HepG2 (cell line): ENCODE results near the gene ZNF225. TPM values are rescaled to one million over a fixed set of nuclear protein-coding genes. Genes with fewer than 3 reads are reported as not detected.

Source experiments
- ARID2 ChIP-seq: sonication (generic); formaldehyde crosslinking; IDR thresholded peaks from 2 replicates; pipeline ENCODE4 v1.8.1; 2022; ENCODE audit warnings: mild to moderate bottlenecking, missing genetic modification reagents, borderline replicate concordance
- ARNT ChIP-seq: fragments of 450-650 bp; IDR thresholded peaks from 2 replicates; pipeline ENCODE4 v1.6.1; 2017
- BCL6 ChIP-seq: IDR thresholded peaks from 2 replicates; pipeline ENCODE4 v1.6.1; 2016; ENCODE audit warnings: missing genetic modification reagents, missing compliant biosample characterization
- FOXP1 ChIP-seq, 2 experiments: fragments of 450-650 bp in 1 of 2; IDR thresholded peaks; 2 replicates each; pipeline ENCODE4 v1.6.1; 2017 to 2018; ENCODE audit warnings: antibody characterized with exemption in 1 of 2
- KAT2B ChIP-seq: fragments of 150-350 bp; IDR thresholded peaks from 2 replicates; pipeline ENCODE4 v1.6.1; 2014; ENCODE audit warnings: low read depth, low read length, borderline replicate concordance
- KLF11 ChIP-seq: IDR thresholded peaks from 2 replicates; pipeline ENCODE4 v1.6.1; 2016; ENCODE audit warnings: missing compliant biosample characterization
- MEIS1 ChIP-seq: sonication (generic); formaldehyde crosslinking; IDR thresholded peaks from 2 replicates; pipeline ENCODE4 v1.9.0; 2021; ENCODE audit warnings: mild to moderate bottlenecking, missing genetic modification reagents, moderate library complexity, borderline replicate concordance
- MIER2 ChIP-seq: IDR thresholded peaks from 2 replicates; pipeline ENCODE4 v1.6.1; 2016; ENCODE audit warnings: missing biosample characterization, missing genetic modification reagents
- NR2F2 ChIP-seq: IDR thresholded peaks from 2 replicates; pipeline ENCODE4 v1.6.1; 2012; ENCODE audit warnings: low read depth, inconsistent platforms, borderline replicate concordance
- PHF21A ChIP-seq: sonication (generic); formaldehyde crosslinking; IDR thresholded peaks from 2 replicates; pipeline ENCODE4 v1.5.0; 2020; ENCODE audit warnings: mild to moderate bottlenecking, missing genetic modification reagents
- REPIN1 ChIP-seq: sonication (generic); formaldehyde crosslinking; IDR thresholded peaks from 2 replicates; pipeline ENCODE4 v1.8.0; 2022; ENCODE audit warnings: missing genetic modification reagents, low read depth, mild to moderate bottlenecking, borderline replicate concordance
- RFXANK ChIP-seq: IDR thresholded peaks from 2 replicates; pipeline ENCODE4 v1.6.1; 2016
- THAP9 ChIP-seq: sonication (generic); formaldehyde crosslinking; IDR thresholded peaks from 2 replicates; pipeline ENCODE4; 2020; ENCODE audit warnings: missing genetic modification reagents, mild to moderate bottlenecking, borderline replicate concordance
- WIZ ChIP-seq: sonication (generic); formaldehyde crosslinking; IDR thresholded peaks from 2 replicates; pipeline ENCODE4 v1.5.1; 2020; ENCODE audit warnings: mild to moderate bottlenecking, missing genetic modification reagents
- ZBTB21 ChIP-seq: sonication (generic); formaldehyde crosslinking; IDR thresholded peaks from 2 replicates; pipeline ENCODE4 v1.4.0; 2020; ENCODE audit warnings: missing genetic modification reagents
- ZFP37 ChIP-seq: sonication (generic); formaldehyde crosslinking; IDR thresholded peaks from 2 replicates; pipeline ENCODE4 v1.4.0; 2020; ENCODE audit warnings: missing genetic modification reagents, borderline replicate concordance
- ZNF567 ChIP-seq: sonication (generic); formaldehyde crosslinking; IDR thresholded peaks from 2 replicates; pipeline ENCODE4 v1.8.1; 2023; ENCODE audit warnings: mild to moderate bottlenecking, missing genetic modification reagents, borderline replicate concordance
- ZNF670 ChIP-seq: sonication (generic); formaldehyde crosslinking; IDR thresholded peaks from 2 replicates; pipeline ENCODE4 v1.8.0; 2022; ENCODE audit warnings: mild to moderate bottlenecking, missing genetic modification reagents, borderline replicate concordance
- ZNF713 ChIP-seq: sonication (generic); formaldehyde crosslinking; IDR thresholded peaks from 2 replicates; pipeline ENCODE4 v1.4.0; 2020; ENCODE audit warnings: mild to moderate bottlenecking, missing genetic modification reagents
- ZSCAN25 ChIP-seq: sonication (generic); formaldehyde crosslinking; IDR thresholded peaks from 2 replicates; pipeline ENCODE4 v1.8.0; 2022; ENCODE audit warnings: mild to moderate bottlenecking, missing genetic modification reagents
- polyA plus RNA-seq, 8 experiments: library from polyadenylated mRNA; depleted of rRNA in 3 of 8; stranded (reverse) in 7 of 8; unstranded in 1 of 8; fragments of >200 nt; fragmentation: Illumina TruSeq in 4 of 8; extraction: Trizol in 4 of 8; gene quantifications; 2 replicates each; pipeline versions ENCODE4 v1.2.1 to v1.2.3, GENCODE V29; 2011 to 2016; ENCODE audit warnings: low read depth in 4 of 8, missing spikeins in 1 of 8, mixed read lengths in 1 of 8; ENCODE audit not compliant: insufficient read depth in 1 of 8
- total RNA-seq, 5 experiments: library from RNA; depleted of rRNA; stranded (reverse); fragments of >200 nt; fragmentation: Illumina TruSeq; extraction: Trizol; gene quantifications; 2 replicates each; pipeline ENCODE4 v1.2.3, GENCODE V29; 2016; ENCODE audit warnings: low read depth in 1 of 5
- TF ChIP-seq, protein P1 (sequence below): sonication (generic); formaldehyde crosslinking; IDR thresholded peaks from 2 replicates; pipeline ENCODE4 v1.5.1; 2020; ENCODE audit warnings: missing genetic modification reagents, mild to moderate bottlenecking, borderline replicate concordance
- TF ChIP-seq, protein P2 (sequence below): fragments of 450-650 bp; IDR thresholded peaks from 2 replicates; pipeline ENCODE4 v1.6.1; 2017; ENCODE audit warnings: mild to moderate bottlenecking
- TF ChIP-seq, protein P3 (sequence below): sonication (generic); formaldehyde crosslinking; IDR thresholded peaks from 2 replicates; pipeline ENCODE4 v1.4.0; 2020; ENCODE audit warnings: missing genetic modification reagents

The ZNF225 gene
- total and polyA plus RNA-seq, 2 of the 13 experiments (the other 11 are each of a cell fraction or from before 2014, with no cell fraction given), result 0.87 to 3.3 TPM

- no peak for TF ChIP-seq FOXP1 (IDR thresholded peaks at IDR 0.05)
- TF ChIP-seq FOXP1 (CRISPR knock-in tag; IDR thresholded peaks at IDR 0.05), result no peak
- TF ChIP-seq, protein P1, sequence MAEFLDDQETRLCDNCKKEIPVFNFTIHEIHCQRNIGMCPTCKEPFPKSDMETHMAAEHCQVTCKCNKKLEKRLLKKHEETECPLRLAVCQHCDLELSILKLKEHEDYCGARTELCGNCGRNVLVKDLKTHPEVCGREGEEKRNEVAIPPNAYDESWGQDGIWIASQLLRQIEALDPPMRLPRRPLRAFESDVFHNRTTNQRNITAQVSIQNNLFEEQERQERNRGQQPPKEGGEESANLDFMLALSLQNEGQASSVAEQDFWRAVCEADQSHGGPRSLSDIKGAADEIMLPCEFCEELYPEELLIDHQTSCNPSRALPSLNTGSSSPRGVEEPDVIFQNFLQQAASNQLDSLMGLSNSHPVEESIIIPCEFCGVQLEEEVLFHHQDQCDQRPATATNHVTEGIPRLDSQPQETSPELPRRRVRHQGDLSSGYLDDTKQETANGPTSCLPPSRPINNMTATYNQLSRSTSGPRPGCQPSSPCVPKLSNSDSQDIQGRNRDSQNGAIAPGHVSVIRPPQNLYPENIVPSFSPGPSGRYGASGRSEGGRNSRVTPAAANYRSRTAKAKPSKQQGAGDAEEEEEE, result no peak
- TF ChIP-seq ZSCAN25 (CRISPR knock-in tag), result 0 out of 2 replicates have a peak, but pooled peaks have one; percentile 38
- TF ChIP-seq BCL6 (CRISPR knock-in tag), result 0 out of 2 replicates have a peak, but pooled peaks have one; percentile 35
- TF ChIP-seq ZNF713 (CRISPR knock-in tag), result no peak
- TF ChIP-seq ZNF670 (CRISPR knock-in tag), result no peak
- no peak for TF ChIP-seq ARNT
- peak; percentile 71; the same call in 1 of the 2 replicates for TF ChIP-seq MEIS1
- TF ChIP-seq WIZ, result no peak
- TF ChIP-seq THAP9 (CRISPR knock-in tag), result peak; percentile 50
- no peak for TF ChIP-seq KAT2B
- TF ChIP-seq PHF21A (CRISPR knock-in tag), result peak; percentile 61; the same call in 1 of the 2 replicates
- peak; percentile 75; the same call in 1 of the 2 replicates for TF ChIP-seq REPIN1 (CRISPR knock-in tag)
- peak; percentile 92; the same call in 1 of the 2 replicates for TF ChIP-seq ZNF567 (CRISPR knock-in tag)
- TF ChIP-seq RFXANK (CRISPR knock-in tag), result no peak
- no peak for TF ChIP-seq KLF11 (CRISPR knock-in tag)
- TF ChIP-seq, protein P2, sequence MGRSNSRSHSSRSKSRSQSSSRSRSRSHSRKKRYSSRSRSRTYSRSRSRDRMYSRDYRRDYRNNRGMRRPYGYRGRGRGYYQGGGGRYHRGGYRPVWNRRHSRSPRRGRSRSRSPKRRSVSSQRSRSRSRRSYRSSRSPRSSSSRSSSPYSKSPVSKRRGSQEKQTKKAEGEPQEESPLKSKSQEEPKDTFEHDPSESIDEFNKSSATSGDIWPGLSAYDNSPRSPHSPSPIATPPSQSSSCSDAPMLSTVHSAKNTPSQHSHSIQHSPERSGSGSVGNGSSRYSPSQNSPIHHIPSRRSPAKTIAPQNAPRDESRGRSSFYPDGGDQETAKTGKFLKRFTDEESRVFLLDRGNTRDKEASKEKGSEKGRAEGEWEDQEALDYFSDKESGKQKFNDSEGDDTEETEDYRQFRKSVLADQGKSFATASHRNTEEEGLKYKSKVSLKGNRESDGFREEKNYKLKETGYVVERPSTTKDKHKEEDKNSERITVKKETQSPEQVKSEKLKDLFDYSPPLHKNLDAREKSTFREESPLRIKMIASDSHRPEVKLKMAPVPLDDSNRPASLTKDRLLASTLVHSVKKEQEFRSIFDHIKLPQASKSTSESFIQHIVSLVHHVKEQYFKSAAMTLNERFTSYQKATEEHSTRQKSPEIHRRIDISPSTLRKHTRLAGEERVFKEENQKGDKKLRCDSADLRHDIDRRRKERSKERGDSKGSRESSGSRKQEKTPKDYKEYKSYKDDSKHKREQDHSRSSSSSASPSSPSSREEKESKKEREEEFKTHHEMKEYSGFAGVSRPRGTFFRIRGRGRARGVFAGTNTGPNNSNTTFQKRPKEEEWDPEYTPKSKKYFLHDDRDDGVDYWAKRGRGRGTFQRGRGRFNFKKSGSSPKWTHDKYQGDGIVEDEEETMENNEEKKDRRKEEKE, result no peak
- 0 out of 2 replicates have a peak, but pooled peaks have one; percentile 31 for TF ChIP-seq NR2F2
- TF ChIP-seq ZBTB21, result no peak
- no peak for TF ChIP-seq ZFP37 (CRISPR knock-in tag)
- no peak for TF ChIP-seq MIER2 (CRISPR knock-in tag)
- TF ChIP-seq, protein P3, sequence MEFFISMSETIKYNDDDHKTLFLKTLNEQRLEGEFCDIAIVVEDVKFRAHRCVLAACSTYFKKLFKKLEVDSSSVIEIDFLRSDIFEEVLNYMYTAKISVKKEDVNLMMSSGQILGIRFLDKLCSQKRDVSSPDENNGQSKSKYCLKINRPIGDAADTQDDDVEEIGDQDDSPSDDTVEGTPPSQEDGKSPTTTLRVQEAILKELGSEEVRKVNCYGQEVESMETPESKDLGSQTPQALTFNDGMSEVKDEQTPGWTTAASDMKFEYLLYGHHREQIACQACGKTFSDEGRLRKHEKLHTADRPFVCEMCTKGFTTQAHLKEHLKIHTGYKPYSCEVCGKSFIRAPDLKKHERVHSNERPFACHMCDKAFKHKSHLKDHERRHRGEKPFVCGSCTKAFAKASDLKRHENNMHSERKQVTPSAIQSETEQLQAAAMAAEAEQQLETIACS (CRISPR knock-in tag), result no peak
- TF ChIP-seq ARID2 (CRISPR knock-in tag), result no peak
Measured at GRCh38 chr19:44113138-44113783, at the start of gene ZNF225 (continued).
